OCI-LY3 (cell line): Measurements from ENCODE around the gene DEXI.

ENCODE experiments used
- EZH2phosphoT487 ChIP-seq: fragments of 200-600 bp; shearing (Covaris generic); IDR thresholded peaks from 2 replicates; pipeline ENCODE4 v1.6.1; 2018; ENCODE audit warnings: antibody characterized with exemption, mixed run types, low read depth
- TF ChIP-seq, protein P1 (sequence below): fragments of 200-600, 300-600 bp; sonication (generic); IDR thresholded peaks from 2 replicates; pipeline ENCODE4 v1.5.1; 2014; ENCODE audit warnings: antibody characterized with exemption, low read length, low read depth

DNA sequence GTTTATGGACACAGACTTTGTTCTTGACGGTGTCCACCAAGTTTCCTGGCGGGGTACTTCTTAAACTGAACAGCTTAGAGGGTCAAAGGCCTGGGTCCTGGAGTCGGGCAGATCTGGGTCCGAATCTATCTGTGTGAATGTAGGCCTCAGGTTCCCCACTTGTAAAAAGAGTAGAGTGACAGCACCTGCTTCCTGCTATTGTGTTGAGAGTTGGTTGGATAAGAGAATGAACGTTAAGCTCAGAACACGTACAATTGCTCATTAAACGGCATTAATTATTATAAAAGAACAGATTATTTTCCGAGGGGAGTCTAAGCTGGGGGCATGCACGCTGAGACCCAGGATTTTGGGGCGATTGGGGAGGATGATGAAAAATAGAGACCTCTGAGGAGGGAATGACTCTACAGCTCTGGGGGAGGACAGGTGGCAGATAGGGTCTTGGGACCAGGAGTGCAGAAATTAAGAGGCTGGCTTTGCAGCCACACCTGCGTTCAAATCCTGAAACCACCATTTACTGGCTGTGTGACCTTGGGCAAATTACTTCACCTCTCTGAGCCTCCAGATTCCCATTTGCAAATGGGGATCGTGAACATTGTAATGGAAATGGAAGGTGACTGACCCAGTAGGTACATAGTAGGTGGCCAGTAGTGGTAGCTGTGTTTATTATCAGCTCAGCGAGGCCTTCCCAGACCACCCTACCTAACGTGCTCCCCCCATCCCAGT, 3.0 kb upstream of the DEXI start:
- TF ChIP-seq, protein P1, sequence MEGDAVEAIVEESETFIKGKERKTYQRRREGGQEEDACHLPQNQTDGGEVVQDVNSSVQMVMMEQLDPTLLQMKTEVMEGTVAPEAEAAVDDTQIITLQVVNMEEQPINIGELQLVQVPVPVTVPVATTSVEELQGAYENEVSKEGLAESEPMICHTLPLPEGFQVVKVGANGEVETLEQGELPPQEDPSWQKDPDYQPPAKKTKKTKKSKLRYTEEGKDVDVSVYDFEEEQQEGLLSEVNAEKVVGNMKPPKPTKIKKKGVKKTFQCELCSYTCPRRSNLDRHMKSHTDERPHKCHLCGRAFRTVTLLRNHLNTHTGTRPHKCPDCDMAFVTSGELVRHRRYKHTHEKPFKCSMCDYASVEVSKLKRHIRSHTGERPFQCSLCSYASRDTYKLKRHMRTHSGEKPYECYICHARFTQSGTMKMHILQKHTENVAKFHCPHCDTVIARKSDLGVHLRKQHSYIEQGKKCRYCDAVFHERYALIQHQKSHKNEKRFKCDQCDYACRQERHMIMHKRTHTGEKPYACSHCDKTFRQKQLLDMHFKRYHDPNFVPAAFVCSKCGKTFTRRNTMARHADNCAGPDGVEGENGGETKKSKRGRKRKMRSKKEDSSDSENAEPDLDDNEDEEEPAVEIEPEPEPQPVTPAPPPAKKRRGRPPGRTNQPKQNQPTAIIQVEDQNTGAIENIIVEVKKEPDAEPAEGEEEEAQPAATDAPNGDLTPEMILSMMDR: no peak
- TF ChIP-seq EZH2phosphoT487: no peak
